ENCODE data around the gene NOP53. TPM values are rescaled to one million over a fixed set of nuclear protein-coding genes. Genes with fewer than 3 reads are reported as not detected.
A peak's percentile ranks its signal among the peaks of the same experiment; 100 is the strongest.

Gene NOP53
- total and polyA plus RNA-seq, 2 of the 13 experiments (the other 11 are each of a cell fraction or from before 2014, with no cell fraction given) = 53.9 to 141 TPM

DNA sequence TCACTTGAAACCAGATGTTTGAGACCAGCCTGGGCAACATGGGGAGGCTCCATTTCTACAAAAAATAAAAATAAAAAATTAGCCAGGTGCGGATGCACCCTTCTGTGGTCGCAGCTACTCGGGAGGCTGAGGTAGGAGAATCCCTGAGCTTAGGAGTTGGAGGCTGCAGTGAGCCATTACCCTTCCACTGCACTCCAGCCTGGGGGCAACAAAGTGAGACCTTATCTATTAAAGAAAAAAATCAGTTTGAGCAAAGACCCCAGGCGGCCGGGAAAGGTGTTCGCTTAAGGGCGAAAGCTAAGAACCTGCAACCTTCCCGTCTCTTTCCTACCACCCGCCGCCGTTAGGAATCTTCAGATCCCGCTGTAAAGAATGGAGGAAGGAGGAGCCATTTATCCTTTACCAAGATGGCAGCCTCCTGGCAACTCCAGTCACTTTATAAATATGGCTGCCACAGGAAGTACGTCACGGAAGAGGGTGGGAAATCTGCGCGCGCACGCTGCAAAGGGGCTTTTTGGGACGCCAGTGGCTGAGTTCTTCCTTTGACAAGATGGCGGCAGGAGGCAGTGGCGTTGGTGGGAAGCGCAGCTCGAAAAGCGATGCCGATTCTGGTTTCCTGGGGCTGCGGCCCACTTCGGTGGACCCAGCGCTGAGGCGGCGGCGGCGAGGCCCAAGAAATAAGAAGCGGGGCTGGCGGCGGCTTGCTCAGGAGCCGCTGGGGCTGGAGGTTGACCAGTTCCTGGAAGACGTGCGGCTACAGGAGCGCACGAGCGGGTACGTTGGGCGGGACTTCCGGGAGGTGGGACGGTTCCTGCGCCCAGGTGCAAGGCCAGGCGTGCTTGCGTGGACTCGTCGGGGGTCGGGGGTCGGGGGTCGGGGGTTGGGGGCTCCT, at the start of gene NOP53 (continued):
- TF ChIP-seq ELF4 (CRISPR knock-in tag; IDR thresholded peaks at IDR 0.05; ENCODE audit: borderline replicate concordance) = peak; percentile 74; the same call in 1 of the 2 replicates
- no peak for TF ChIP-seq ZNF749 (CRISPR knock-in tag; IDR thresholded peaks at IDR 0.05; ENCODE audit: borderline replicate concordance)
- no peak for TF ChIP-seq RFX1 (IDR thresholded peaks at IDR 0.05)
- TF ChIP-seq ZNF766 (CRISPR knock-in tag; IDR thresholded peaks at IDR 0.05; ENCODE audit: borderline replicate concordance) = no peak; the same call in 1 of the 2 replicates
- no peak for TF ChIP-seq ZMYM2 (CRISPR knock-in tag; IDR thresholded peaks at IDR 0.05)
- no peak for TF ChIP-seq TGIF2 (CRISPR knock-in tag; IDR thresholded peaks at IDR 0.05)
- TF ChIP-seq BCL6 (CRISPR knock-in tag; IDR thresholded peaks at IDR 0.05) = peak; percentile 32; the same call in 1 of the 2 replicates
- TF ChIP-seq PCBP1 (IDR thresholded peaks at IDR 0.05; ENCODE audit: borderline replicate concordance, low read depth, low read length) = no peak
- TF ChIP-seq LBX2 (CRISPR knock-in tag; IDR thresholded peaks at IDR 0.05; ENCODE audit: borderline replicate concordance) = no peak
- TF ChIP-seq ARID5B (CRISPR knock-in tag; IDR thresholded peaks at IDR 0.05) = peak; percentile 47; the same call in 1 of the 2 replicates
- no peak for TF ChIP-seq ZNF20 (CRISPR knock-in tag; IDR thresholded peaks at IDR 0.05)
- TF ChIP-seq ZSCAN22 (CRISPR knock-in tag; IDR thresholded peaks at IDR 0.05) = no peak
- TF ChIP-seq YEATS2 (CRISPR knock-in tag; IDR thresholded peaks at IDR 0.05; ENCODE audit: borderline replicate concordance) = peak; percentile 87
- no peak for TF ChIP-seq ZNF83 (CRISPR knock-in tag; IDR thresholded peaks at IDR 0.05; ENCODE audit: borderline replicate concordance)
- TF ChIP-seq SUZ12 (IDR thresholded peaks at IDR 0.05; ENCODE audit: low read depth, low read length) = no peak
- TF ChIP-seq, protein P1, sequence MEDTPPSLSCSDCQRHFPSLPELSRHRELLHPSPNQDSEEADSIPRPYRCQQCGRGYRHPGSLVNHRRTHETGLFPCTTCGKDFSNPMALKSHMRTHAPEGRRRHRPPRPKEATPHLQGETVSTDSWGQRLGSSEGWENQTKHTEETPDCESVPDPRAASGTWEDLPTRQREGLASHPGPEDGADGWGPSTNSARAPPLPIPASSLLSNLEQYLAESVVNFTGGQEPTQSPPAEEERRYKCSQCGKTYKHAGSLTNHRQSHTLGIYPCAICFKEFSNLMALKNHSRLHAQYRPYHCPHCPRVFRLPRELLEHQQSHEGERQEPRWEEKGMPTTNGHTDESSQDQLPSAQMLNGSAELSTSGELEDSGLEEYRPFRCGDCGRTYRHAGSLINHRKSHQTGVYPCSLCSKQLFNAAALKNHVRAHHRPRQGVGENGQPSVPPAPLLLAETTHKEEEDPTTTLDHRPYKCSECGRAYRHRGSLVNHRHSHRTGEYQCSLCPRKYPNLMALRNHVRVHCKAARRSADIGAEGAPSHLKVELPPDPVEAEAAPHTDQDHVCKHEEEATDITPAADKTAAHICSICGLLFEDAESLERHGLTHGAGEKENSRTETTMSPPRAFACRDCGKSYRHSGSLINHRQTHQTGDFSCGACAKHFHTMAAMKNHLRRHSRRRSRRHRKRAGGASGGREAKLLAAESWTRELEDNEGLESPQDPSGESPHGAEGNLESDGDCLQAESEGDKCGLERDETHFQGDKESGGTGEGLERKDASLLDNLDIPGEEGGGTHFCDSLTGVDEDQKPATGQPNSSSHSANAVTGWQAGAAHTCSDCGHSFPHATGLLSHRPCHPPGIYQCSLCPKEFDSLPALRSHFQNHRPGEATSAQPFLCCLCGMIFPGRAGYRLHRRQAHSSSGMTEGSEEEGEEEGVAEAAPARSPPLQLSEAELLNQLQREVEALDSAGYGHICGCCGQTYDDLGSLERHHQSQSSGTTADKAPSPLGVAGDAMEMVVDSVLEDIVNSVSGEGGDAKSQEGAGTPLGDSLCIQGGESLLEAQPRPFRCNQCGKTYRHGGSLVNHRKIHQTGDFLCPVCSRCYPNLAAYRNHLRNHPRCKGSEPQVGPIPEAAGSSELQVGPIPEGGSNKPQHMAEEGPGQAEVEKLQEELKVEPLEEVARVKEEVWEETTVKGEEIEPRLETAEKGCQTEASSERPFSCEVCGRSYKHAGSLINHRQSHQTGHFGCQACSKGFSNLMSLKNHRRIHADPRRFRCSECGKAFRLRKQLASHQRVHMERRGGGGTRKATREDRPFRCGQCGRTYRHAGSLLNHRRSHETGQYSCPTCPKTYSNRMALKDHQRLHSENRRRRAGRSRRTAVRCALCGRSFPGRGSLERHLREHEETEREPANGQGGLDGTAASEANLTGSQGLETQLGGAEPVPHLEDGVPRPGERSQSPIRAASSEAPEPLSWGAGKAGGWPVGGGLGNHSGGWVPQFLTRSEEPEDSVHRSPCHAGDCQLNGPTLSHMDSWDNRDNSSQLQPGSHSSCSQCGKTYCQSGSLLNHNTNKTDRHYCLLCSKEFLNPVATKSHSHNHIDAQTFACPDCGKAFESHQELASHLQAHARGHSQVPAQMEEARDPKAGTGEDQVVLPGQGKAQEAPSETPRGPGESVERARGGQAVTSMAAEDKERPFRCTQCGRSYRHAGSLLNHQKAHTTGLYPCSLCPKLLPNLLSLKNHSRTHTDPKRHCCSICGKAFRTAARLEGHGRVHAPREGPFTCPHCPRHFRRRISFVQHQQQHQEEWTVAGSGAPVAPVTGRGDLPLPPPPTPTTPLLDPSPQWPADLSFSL (CRISPR knock-in tag; IDR thresholded peaks at IDR 0.05) = no peak
- peak; percentile 58 for TF ChIP-seq ZFX (CRISPR knock-in tag; IDR thresholded peaks at IDR 0.05; ENCODE audit: low read depth)
- TF ChIP-seq ZNF576 (CRISPR knock-in tag; IDR thresholded peaks at IDR 0.05) = no peak
